HG02870 (cell line): ENCODE data around the gene AHCYL2.

Source experiments
- ATAC-seq: cut with Tn5 transposase; IDR thresholded peaks from one replicate; pipeline ENCODE4 v1.9.1; 2021; ENCODE audit warnings: mild to moderate bottlenecking, moderate library complexity; ENCODE audit not compliant: unreplicated experiment

The AHCYL2 gene

GRCh38 chr7:129224251-129225205, at the start of gene AHCYL2:
AHCYL2 (plus strand) TSS chr7:129225030.
- ATAC-seq = peak; percentile 89

GRCh38 chr7:129176916-129177710, 47.7 kb upstream of the AHCYL2 start:
- ATAC-seq = no peak

- no peak for ATAC-seq
These were observed 39.7 kb upstream of the AHCYL2 start for GRCh38 chr7:129184981-129185670.

GRCh38 chr7:129186749-129187260, 38.0 kb upstream of the AHCYL2 start:
- no peak for ATAC-seq

- no peak for ATAC-seq
These were observed 37.0 kb upstream of the AHCYL2 start for GRCh38 chr7:129187681-129188371.

GRCh38 chr7:129188372-129188891, 36.4 kb upstream of the AHCYL2 start, which contains the start of gene SMO:
SMO (plus strand) TSS chr7:129188633; CDS start chr7:129189152, 519 bp downstream.
- no peak for ATAC-seq

- ATAC-seq = no peak
These were observed 35.8 kb upstream of the AHCYL2 start for GRCh38 chr7:129188892-129189660.

GRCh38 chr7:129189661-129190310, 35.0 kb upstream of the AHCYL2 start:
- ATAC-seq = no peak

- ATAC-seq = no peak
These were observed 33.6 kb upstream of the AHCYL2 start for GRCh38 chr7:129191272-129191671.

- ATAC-seq = no peak
These were observed 30.9 kb upstream of the AHCYL2 start for GRCh38 chr7:129193892-129194291.

- ATAC-seq = no peak
These were observed 27.1 kb upstream of the AHCYL2 start for GRCh38 chr7:129197771-129198170.

GRCh38 chr7:129199406-129199805, 25.4 kb upstream of the AHCYL2 start:
- ATAC-seq = no peak

GRCh38 chr7:129202058-129202777, 22.6 kb upstream of the AHCYL2 start:
- ATAC-seq = no peak

GRCh38 chr7:129203050-129203741, 21.6 kb upstream of the AHCYL2 start:
- ATAC-seq = no peak

- ATAC-seq = no peak
These were observed 19.6 kb upstream of the AHCYL2 start for GRCh38 chr7:129205126-129205818.

GRCh38 chr7:129205987-129206785, 18.6 kb upstream of the AHCYL2 start:
- no peak for ATAC-seq
